SK-N-SH (cell line): ENCODE results near the gene SPEG. TPM values are rescaled to one million over a fixed set of nuclear protein-coding genes. Genes with fewer than 3 reads are reported as not detected.
A peak's percentile ranks its signal among the peaks of the same experiment; 100 is the strongest.

Experiments used
- CTCF ChIA-PET: fragments of 300-600, 350-600 bp; formaldehyde crosslinking; extraction: SDS; loops from one replicate; lab custom pipeline; 2021; lab: Yijun Ruan, JAX
- POLR2A ChIA-PET: fragments of 350-600 bp; sonication (Branson Sonifier 250); formaldehyde crosslinking; extraction: SDS; loops from one replicate; lab custom pipeline; 2020; ENCODE audit warnings: antibody characterized with exemption, inconsistent platforms; lab: Yijun Ruan, JAX
- DNase-seq: peaks from one replicate; pipeline ENCODE4 v3.0.0; 2012
- H2AFZ ChIP-seq: fragments of 200-600 bp; sonication (generic); 2 replicates; pipeline ENCODE4 v1.8.1; 2016; ENCODE audit warnings: antibody characterized with exemption, mild to moderate bottlenecking, low read depth
- H3F3A ChIP-seq: fragments of 200-600 bp; sonication (generic); replicated peaks from 2 replicates; pipeline ENCODE3; 2016; ENCODE audit warnings: antibody characterized with exemption, mild to moderate bottlenecking; ENCODE audit not compliant: insufficient read depth
- H3K27ac ChIP-seq, 2 experiments: fragments of 200-500 bp in 1 of 2; fragments of 200-600 bp in 1 of 2; sonication (Bioruptor generic) in 1 of 2; sonication (generic), shearing (Covaris generic) in 1 of 2; 2 replicates each; pipeline versions ENCODE4 v1.5.1 to v1.6.1; 2014 to 2016; ENCODE audit warnings: low read depth in 2 of 2, inconsistent platforms in 1 of 2, low read length in 1 of 2, mild to moderate bottlenecking in 1 of 2, mixed read lengths in 1 of 2
- H3K27me3 ChIP-seq: fragments of 200-600 bp; sonication (generic), shearing (Covaris generic); 2 replicates; pipeline ENCODE4 v1.6.1; 2016; ENCODE audit warnings: mixed run types; ENCODE audit not compliant: insufficient read depth
- H3K36me3 ChIP-seq, 2 experiments: fragments of 200-500 bp in 1 of 2; fragments of 200-600 bp in 1 of 2; sonication (Bioruptor generic) in 1 of 2; sonication (generic) in 1 of 2; replicated peaks in 1 of 2; 2 replicates each; pipeline versions ENCODE3 to v1.5.1; 2014 to 2016; ENCODE audit warnings: low read length in 1 of 2, mild to moderate bottlenecking in 1 of 2; ENCODE audit not compliant: insufficient read depth in 2 of 2, control insufficient read depth in 1 of 2
- H3K4me1 ChIP-seq, 2 experiments: fragments of 200-500 bp in 1 of 2; fragments of 200-600 bp in 1 of 2; sonication (Bioruptor generic) in 1 of 2; sonication (generic), shearing (Covaris generic) in 1 of 2; 2 replicates each; pipeline versions ENCODE4 v1.5.1 to v1.6.1; 2014 to 2016; ENCODE audit warnings: low read depth in 1 of 2, low read length in 1 of 2, mixed run types in 1 of 2; ENCODE audit not compliant: insufficient read depth in 2 of 2, control insufficient read depth in 1 of 2
- H3K4me2 ChIP-seq: fragments of 200-600 bp; sonication (generic), shearing (Covaris generic); 2 replicates; pipeline ENCODE4 v1.6.1; 2017; ENCODE audit warnings: mixed run types
- H3K4me3 ChIP-seq, 2 experiments: fragments of 200-500 bp in 1 of 2; fragments of 200-600 bp in 1 of 2; sonication (Bioruptor generic) in 1 of 2; sonication (generic), shearing (Covaris generic) in 1 of 2; 2 replicates each; pipeline versions ENCODE4 v1.5.1 to v1.8.1; 2014 to 2016; ENCODE audit warnings: low read depth in 2 of 2, inconsistent platforms in 1 of 2, low read length in 1 of 2, mild to moderate bottlenecking in 1 of 2, mixed read lengths in 1 of 2, moderate library complexity in 1 of 2
- H3K79me2 ChIP-seq: fragments of 200-600 bp; sonication (generic); 2 replicates; pipeline ENCODE4 v1.8.1; 2017; ENCODE audit warnings: mild to moderate bottlenecking; ENCODE audit not compliant: insufficient read depth
- H3K9ac ChIP-seq: fragments of 200-600 bp; sonication (generic); 2 replicates; pipeline ENCODE4 v1.6.1; 2017; ENCODE audit warnings: mixed run types
- H3K9me2 ChIP-seq: fragments of 200-600 bp; sonication (generic); 2 replicates; pipeline ENCODE4 v1.6.1; 2017; ENCODE audit warnings: mixed run types
- H3K9me3 ChIP-seq: fragments of 200-600 bp; sonication (generic); 2 replicates; pipeline ENCODE4 v1.6.1; 2017; ENCODE audit warnings: mixed run types, mild to moderate bottlenecking, moderate library complexity
- H4K20me1 ChIP-seq: fragments of 200-600 bp; sonication (generic); 2 replicates; pipeline ENCODE4 v1.6.1; 2017; ENCODE audit warnings: mild to moderate bottlenecking, mixed run types; ENCODE audit not compliant: insufficient read depth
- FOXM1 ChIP-seq: IDR thresholded peaks from 2 replicates; pipeline ENCODE4 v1.4.0; 2012; ENCODE audit warnings: low read depth, mild to moderate bottlenecking
- MAX ChIP-seq: IDR thresholded peaks from 2 replicates; pipeline ENCODE4 v1.4.0; 2012; ENCODE audit warnings: low read depth
- MXI1 ChIP-seq: IDR thresholded peaks from 2 replicates; pipeline ENCODE4 v1.6.1; 2012; ENCODE audit warnings: mild to moderate bottlenecking, low read depth, low read length, improper control_type of control experiment
- NFIC ChIP-seq: IDR thresholded peaks from 2 replicates; pipeline ENCODE4 v1.4.0; 2012; ENCODE audit warnings: borderline replicate concordance
- PBX3 ChIP-seq: IDR thresholded peaks from 2 replicates; pipeline ENCODE4; 2012
- RAD21 ChIP-seq: IDR thresholded peaks from 2 replicates; pipeline ENCODE4 v1.6.1; 2012; ENCODE audit warnings: mild to moderate bottlenecking, low read length
- RCOR1 ChIP-seq: fragments of 150-350 bp; IDR thresholded peaks from 2 replicates; pipeline ENCODE4 v1.6.1; 2017; ENCODE audit warnings: antibody characterized with exemption, low read length
- REST ChIP-seq: IDR thresholded peaks from 2 replicates; pipeline ENCODE4 v1.6.1; 2012; ENCODE audit warnings: mild to moderate bottlenecking, low read depth, low read length, moderate library complexity
- SMC3 ChIP-seq: IDR thresholded peaks from 2 replicates; pipeline ENCODE4 v1.6.1; 2012; ENCODE audit warnings: low read depth, low read length, improper control_type of control experiment
- TCF12 ChIP-seq: IDR thresholded peaks from 2 replicates; pipeline ENCODE4 v1.4.0; 2012
- ZBTB33 ChIP-seq: IDR thresholded peaks from 2 replicates; pipeline ENCODE4 v1.4.0; 2012; ENCODE audit warnings: low read depth, borderline replicate concordance
- WGBS: methylation state at CpG from one replicate; pipeline ENCODE4 v1.1.6; 2017; ENCODE audit warnings: low lambda C conversion rate; 5-methylcytosine and 5-hydroxymethylcytosine counted together
- polyA plus RNA-seq, 3 experiments: library from polyadenylated mRNA; depleted of rRNA; stranded (reverse); fragments of >200 nt; gene quantifications; 2 replicates each; pipeline ENCODE4 v1.2.3, GENCODE V29; 2012

SPEG gene
- polyA plus RNA-seq, 1 of the 3 experiments (the other 2 are of a cell fraction) = 107 TPM

- 87% methylated on average over 14 of the region's 14 CpGs for WGBS
- Histone ChIP-seq H3K9me3 (no peaks in the 10 kb centered on the region), H3K4me3 (no peak overlapping the region), H3F3A (no peaks in the 10 kb centered on the region), H3K27ac (peak overlapping the region in 1 of 2 experiments; percentile 16; a peak in 2 of 4 replicates), H3K36me3 (no peaks in the 10 kb centered on the region), H3K27me3 (no peaks in the 10 kb centered on the region), H4K20me1 (no peaks in the 10 kb centered on the region), H3K4me1 (no peaks in the 10 kb centered on the region), H2AFZ (no peak overlapping the region), H3K9ac (no peak overlapping the region), H3K4me2 (no peak overlapping the region), H3K9me2 (no peaks in the 10 kb centered on the region), H3K79me2 (no peaks in the 10 kb centered on the region)
- TF ChIP-seq NFIC (peak; percentile 58), MAX (no peak)
- CTCF ChIA-PET = interaction anchor here (0.9 to 1.4 kb wide), 5 partner anchors 22 to 118 kb away, joined by 3 to 7 read pairs (median 5); no protein-coding TSS in a partner anchor
- DNase-seq = no peak
- POLR2A ChIA-PET = interaction anchor here (0.6 kb wide), 1 partner anchor 37 kb away, joined by 4 read pairs; no protein-coding TSS in a partner anchor
Measured at GRCh38 chr2:219423652-219424377, 10.8 kb upstream of the SPEG start.

- H3K27me3 ChIP-seq = no peaks in the 10 kb centered on the region
- 85% methylated on average over 7 of the region's 8 CpGs for WGBS
- no peaks in the 10 kb centered on the region for H3F3A ChIP-seq
- TF ChIP-seq SMC3 = no peak
- TF ChIP-seq MXI1 = no peak
- TF ChIP-seq PBX3 = no peak
- no peak for TF ChIP-seq RAD21
- TF ChIP-seq, all 33 proteins: peak for 0
- Histone ChIP-seq H3K4me3 (no peak overlapping the region), H3K79me2 (no peaks in the 10 kb centered on the region), H3K4me2 (no peak overlapping the region), H4K20me1 (no peaks in the 10 kb centered on the region), H3K9me3 (no peaks in the 10 kb centered on the region), H3K4me1 (peaks cover 0 to 6% of the 10 kb centered on the region in 2 experiments; a peak in 1 of 4 replicates), H3K9me2 (no peaks in the 10 kb centered on the region), H3K9ac (no peak overlapping the region), H3K36me3 (no peaks in the 10 kb centered on the region), H2AFZ (no peak overlapping the region), H3K27ac (no peak overlapping the region)
- CTCF ChIA-PET = interaction anchor here (1.0 to 5.6 kb wide), 4 partner anchors 22 to 116 kb away, joined by 4 to 36 read pairs (median 6); no protein-coding TSS in a partner anchor
- DNase-seq = no peak
- POLR2A ChIA-PET = no interaction called here
Measured at GRCh38 chr2:219425238-219426067, 9.2 kb upstream of the SPEG start.

GRCh38 chr2:219426068-219426443, 8.6 kb upstream of the SPEG start:
- no peaks in the 10 kb centered on the region for H3K36me3 ChIP-seq
- no peaks in the 10 kb centered on the region for H3K9me3 ChIP-seq
- 86% methylated on average over 4 of the region's 7 CpGs for WGBS
- H2AFZ ChIP-seq = no peak overlapping the region
- no peaks in the 10 kb centered on the region for H3K9me2 ChIP-seq
- H3F3A ChIP-seq = no peaks in the 10 kb centered on the region
- H3K4me1 ChIP-seq = peaks cover 0 to 11% of the 10 kb centered on the region in 2 experiments; a peak in 1 of 4 replicates
- no peaks in the 10 kb centered on the region for H4K20me1 ChIP-seq
- H3K4me2 ChIP-seq = no peak overlapping the region
- no peak overlapping the region for H3K27ac ChIP-seq
- H3K27me3 ChIP-seq = no peaks in the 10 kb centered on the region
- DNase-seq = no peak
- POLR2A ChIA-PET = no interaction called here
- no peak overlapping the region for H3K4me3 ChIP-seq
- no peak overlapping the region for H3K9ac ChIP-seq
- H3K79me2 ChIP-seq = no peaks in the 10 kb centered on the region
- CTCF ChIA-PET = interaction anchor here (5.6 kb wide), 1 partner anchor 22 kb away, joined by 36 read pairs; no protein-coding TSS in a partner anchor
- TF ChIP-seq RCOR1 (no peak), FOXM1 (no peak), TCF12 (no peak), MAX (no peak), NFIC (no peak), REST (no peak), RAD21 (no peak), ZBTB33 (no peak)
